Measurements from ENCODE around the gene CSTA. TPM values are rescaled to one million over a fixed set of nuclear protein-coding genes. Genes with fewer than 3 reads are reported as not detected.

Gene CSTA
- total RNA-seq, 1 donor from 2014 or later = not detected

DNA sequence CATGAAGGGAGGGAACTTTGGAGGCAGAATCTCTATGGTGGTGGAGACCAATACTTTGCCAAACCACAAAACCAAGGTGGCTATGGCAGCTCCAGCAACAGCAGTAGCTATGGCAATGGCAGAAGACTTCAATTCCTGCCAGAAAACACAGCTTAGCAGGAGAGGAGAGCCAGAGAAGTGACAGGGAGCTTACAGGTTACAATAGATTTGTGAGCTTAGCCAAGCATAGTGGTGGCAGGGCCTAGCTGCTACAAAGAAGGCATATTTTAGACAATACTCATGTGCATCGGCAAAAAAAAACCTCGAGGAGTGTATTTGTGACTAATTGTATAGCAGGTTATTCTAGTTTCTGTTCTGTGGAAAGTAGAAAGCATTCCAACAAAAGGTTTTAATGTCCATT is 6.4 kb upstream of the CSTA start:
- no peaks in the 10 kb centered on the region for H3K27me3 Mint-ChIP-seq
- H3K4me1 Mint-ChIP-seq (ENCODE audit: low read depth) = no peaks in the 10 kb centered on the region
- no peak for DNase-seq (ENCODE audit: low spot score, unreplicated experiment)
- no peak overlapping the region for H3K4me3 Mint-ChIP-seq (ENCODE audit: low read depth)
- H3K27ac Mint-ChIP-seq = no peak overlapping the region
- TF ChIP-seq, protein P1, sequence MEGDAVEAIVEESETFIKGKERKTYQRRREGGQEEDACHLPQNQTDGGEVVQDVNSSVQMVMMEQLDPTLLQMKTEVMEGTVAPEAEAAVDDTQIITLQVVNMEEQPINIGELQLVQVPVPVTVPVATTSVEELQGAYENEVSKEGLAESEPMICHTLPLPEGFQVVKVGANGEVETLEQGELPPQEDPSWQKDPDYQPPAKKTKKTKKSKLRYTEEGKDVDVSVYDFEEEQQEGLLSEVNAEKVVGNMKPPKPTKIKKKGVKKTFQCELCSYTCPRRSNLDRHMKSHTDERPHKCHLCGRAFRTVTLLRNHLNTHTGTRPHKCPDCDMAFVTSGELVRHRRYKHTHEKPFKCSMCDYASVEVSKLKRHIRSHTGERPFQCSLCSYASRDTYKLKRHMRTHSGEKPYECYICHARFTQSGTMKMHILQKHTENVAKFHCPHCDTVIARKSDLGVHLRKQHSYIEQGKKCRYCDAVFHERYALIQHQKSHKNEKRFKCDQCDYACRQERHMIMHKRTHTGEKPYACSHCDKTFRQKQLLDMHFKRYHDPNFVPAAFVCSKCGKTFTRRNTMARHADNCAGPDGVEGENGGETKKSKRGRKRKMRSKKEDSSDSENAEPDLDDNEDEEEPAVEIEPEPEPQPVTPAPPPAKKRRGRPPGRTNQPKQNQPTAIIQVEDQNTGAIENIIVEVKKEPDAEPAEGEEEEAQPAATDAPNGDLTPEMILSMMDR (IDR thresholded peaks at IDR 0.05; ENCODE audit: unreplicated experiment) = no peak
- peaks cover 1% of the 10 kb centered on the region for H3K36me3 Mint-ChIP-seq (ENCODE audit: insufficient read depth)
- peaks cover 9% of the 10 kb centered on the region for H3K9me3 Mint-ChIP-seq (ENCODE audit: low read depth)

DNA sequence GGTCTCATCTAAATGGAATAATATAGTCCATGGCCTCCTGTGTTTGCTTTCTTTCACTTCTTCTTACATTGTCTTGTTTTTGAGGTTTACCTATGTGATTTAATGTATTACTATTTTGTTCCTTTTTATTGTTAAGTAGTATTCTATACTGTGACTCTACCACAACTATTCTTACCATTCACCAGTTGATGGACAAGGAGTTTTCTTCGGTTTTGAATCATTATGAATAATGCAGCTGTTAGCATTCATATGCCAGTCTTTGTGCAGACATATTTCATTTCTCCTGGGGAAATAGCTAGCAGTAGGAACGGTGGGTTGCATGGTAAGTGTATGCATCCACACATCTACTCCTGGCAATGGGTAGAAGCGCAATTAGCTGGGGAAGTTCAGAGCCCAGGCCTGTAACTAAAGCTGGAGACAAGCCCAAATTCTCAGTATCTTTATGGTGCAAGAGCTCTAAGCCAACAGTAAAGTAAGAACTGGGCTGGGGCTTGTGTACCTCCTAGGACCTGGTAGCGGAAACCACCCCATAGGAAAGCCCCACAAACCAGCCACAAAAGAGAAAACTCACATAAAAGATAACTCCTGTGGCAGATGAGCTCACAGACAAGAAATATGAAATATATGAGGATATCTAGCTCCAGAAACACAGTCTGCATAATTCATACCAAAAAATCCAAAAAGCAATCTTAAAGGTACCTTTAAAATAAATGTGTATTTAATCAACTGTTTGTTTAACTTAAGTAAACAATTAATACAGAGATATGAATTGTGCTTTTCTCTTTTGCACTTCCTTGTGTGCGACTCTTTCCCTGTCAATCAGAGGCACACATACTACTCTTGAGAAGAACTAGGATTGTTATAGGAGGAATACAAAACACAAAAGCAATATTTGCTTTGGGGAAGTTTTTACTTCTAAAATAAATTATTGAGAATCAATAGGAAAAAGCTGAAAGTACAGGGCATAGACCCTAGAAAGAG is 2.7 kb upstream of the CSTA start:
- Mint-ChIP-seq H3K27me3 (no peaks in the 10 kb centered on the region), H3K4me3 (ENCODE audit: low read depth) (no peak overlapping the region), H3K4me1 (ENCODE audit: low read depth) (no peaks in the 10 kb centered on the region), H3K36me3 (ENCODE audit: insufficient read depth) (peaks cover 1% of the 10 kb centered on the region), H3K27ac (no peak overlapping the region), H3K9me3 (ENCODE audit: low read depth) (peaks cover 9% of the 10 kb centered on the region)
- TF ChIP-seq, protein P1 (IDR thresholded peaks at IDR 0.05; ENCODE audit: unreplicated experiment) = no peak
- DNase-seq (ENCODE audit: low spot score, unreplicated experiment) = no peak

DNA sequence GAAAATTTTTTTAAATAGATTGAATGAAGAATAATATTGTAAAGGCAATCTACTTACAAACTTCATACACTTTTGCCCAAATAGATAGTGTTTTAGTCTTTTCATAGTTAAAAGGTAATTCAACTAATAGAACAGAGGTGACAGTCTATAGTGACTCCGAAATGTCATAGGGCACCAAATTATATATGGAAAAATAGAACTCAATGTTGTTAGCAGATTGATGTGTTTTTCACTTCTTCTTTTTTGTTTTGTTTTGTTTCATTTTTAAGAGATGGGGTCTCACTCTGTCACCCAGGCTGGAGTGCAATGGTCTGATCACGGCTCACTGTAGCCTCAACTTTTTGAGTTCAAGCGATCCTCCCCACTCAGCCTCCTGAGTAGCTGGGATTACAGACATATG is 721 bp downstream of the CSTA start:
- Mint-ChIP-seq H3K9me3 (ENCODE audit: low read depth) (no peaks in the 10 kb centered on the region), H3K36me3 (ENCODE audit: insufficient read depth) (no peaks in the 10 kb centered on the region), H3K27ac (no peak overlapping the region), H3K4me1 (ENCODE audit: low read depth) (no peaks in the 10 kb centered on the region), H3K27me3 (peaks cover 3% of the 10 kb centered on the region), H3K4me3 (ENCODE audit: low read depth) (no peak overlapping the region)
- DNase-seq (ENCODE audit: low spot score, unreplicated experiment) = no peak
- TF ChIP-seq, protein P1 (IDR thresholded peaks at IDR 0.05; ENCODE audit: unreplicated experiment) = no peak

DNA sequence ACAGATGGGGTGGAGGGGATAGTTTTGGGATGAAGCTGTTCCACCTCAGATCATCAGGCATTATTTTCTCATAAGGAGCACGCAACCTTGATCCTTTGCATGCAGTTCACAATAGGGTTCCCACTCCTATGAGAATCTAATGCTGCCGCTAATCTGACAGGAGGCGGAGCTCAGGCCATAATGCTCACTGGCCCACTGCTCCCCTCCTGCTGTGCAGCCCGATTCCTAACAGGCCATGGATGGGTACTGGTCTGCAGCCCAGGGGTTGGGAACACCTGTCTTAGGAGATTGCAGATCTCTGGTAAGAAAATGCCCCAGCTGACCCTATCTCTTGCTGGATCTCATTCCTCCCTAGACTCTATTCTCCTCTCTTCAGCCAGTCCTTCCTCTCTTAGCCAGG is 6.8 kb downstream of the CSTA start:
- H3K36me3 Mint-ChIP-seq (ENCODE audit: insufficient read depth) = no peaks in the 10 kb centered on the region
- DNase-seq (ENCODE audit: low spot score, unreplicated experiment) = no peak
- TF ChIP-seq, protein P1 (IDR thresholded peaks at IDR 0.05; ENCODE audit: unreplicated experiment) = no peak
- peaks cover 22% of the 10 kb centered on the region for H3K27me3 Mint-ChIP-seq
- H3K4me3 Mint-ChIP-seq (ENCODE audit: low read depth) = no peak overlapping the region
- no peaks in the 10 kb centered on the region for H3K4me1 Mint-ChIP-seq (ENCODE audit: low read depth)
- H3K27ac Mint-ChIP-seq = no peak overlapping the region
- H3K9me3 Mint-ChIP-seq (ENCODE audit: low read depth) = no peaks in the 10 kb centered on the region

DNA sequence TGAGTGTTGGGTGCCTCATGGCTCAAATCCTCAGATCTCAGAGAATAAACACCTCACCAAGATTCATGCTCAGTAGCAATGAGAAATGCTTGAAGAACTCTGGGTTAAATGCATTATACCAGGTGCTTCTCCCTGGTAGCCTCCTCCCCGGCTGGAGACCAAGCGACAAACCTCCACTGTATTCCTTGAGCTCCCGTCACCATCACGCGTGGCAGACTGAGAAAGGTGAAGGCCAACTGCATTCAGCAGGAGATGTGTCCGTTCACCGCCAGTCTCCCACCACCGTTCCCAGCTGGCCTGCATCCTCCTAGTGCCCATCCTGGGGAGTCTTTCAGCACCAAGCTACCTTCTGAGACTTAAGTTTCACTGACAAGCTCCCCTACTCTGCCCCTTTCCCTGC is 7.5 kb downstream of the CSTA start:
- TF ChIP-seq, protein P1 (IDR thresholded peaks at IDR 0.05; ENCODE audit: unreplicated experiment) = no peak
- peaks cover 22% of the 10 kb centered on the region for H3K27me3 Mint-ChIP-seq
- no peaks in the 10 kb centered on the region for H3K4me1 Mint-ChIP-seq (ENCODE audit: low read depth)
- no peaks in the 10 kb centered on the region for H3K9me3 Mint-ChIP-seq (ENCODE audit: low read depth)
- H3K4me3 Mint-ChIP-seq (ENCODE audit: low read depth) = no peak overlapping the region
- no peaks in the 10 kb centered on the region for H3K36me3 Mint-ChIP-seq (ENCODE audit: insufficient read depth)
- no peak for DNase-seq (ENCODE audit: low spot score, unreplicated experiment)
- no peak overlapping the region for H3K27ac Mint-ChIP-seq

Data from progenitor cell of endocrine pancreas (in vitro differentiated cells).